HEK293 (cell line): Measurements from ENCODE around the gene TTF2.

Source experiments
- CTCF ChIA-PET: fragments of 350-600 bp; formaldehyde crosslinking; extraction: SDS; loops from one replicate; lab custom pipeline; 2021; ENCODE audit warnings: antibody characterized with exemption; lab: Yijun Ruan, JAX
- POLR2A ChIA-PET: fragments of 300-600 bp; formaldehyde crosslinking; extraction: SDS; loops from one replicate; lab custom pipeline; 2020; ENCODE audit warnings: antibody characterized with exemption, inconsistent platforms; lab: Yijun Ruan, JAX
- H3K27ac ChIP-seq: fragments of 200-500 bp; sonication (Bioruptor generic); 2 replicates; pipeline ENCODE4 v1.5.1; 2014; ENCODE audit warnings: low read depth, low read length, control low read depth, inconsistent platforms; ENCODE audit errors: extremely low read depth
- H3K36me3 ChIP-seq, 2 experiments: fragments of 200-500 bp in 1 of 2; sonication (Bioruptor generic) in 1 of 2; 1 replicate in 1 of 2; 2 replicates in 1 of 2; pipeline ENCODE4 v1.5.1; 2014 to 2017; ENCODE audit warnings: inconsistent platforms in 2 of 2, low read length in 2 of 2; ENCODE audit not compliant: control insufficient read depth in 2 of 2, insufficient read depth in 1 of 2
- H3K4me1 ChIP-seq: fragments of 200-500 bp; sonication (Bioruptor generic); 2 replicates; pipeline ENCODE4 v1.5.1; 2014; ENCODE audit warnings: mild to moderate bottlenecking, low read length, inconsistent platforms; ENCODE audit not compliant: control insufficient read depth, insufficient read depth
- H3K4me3 ChIP-seq: 2 replicates; pipeline ENCODE4 v1.5.1; 2011; ENCODE audit warnings: low read depth, mild to moderate bottlenecking, control low read depth, low read length, moderate library complexity
- H3K9me3 ChIP-seq: fragments of 200-500 bp; sonication (Bioruptor generic); 2 replicates; pipeline ENCODE4 v1.5.1; 2014; ENCODE audit warnings: low read depth, low read length, inconsistent platforms; ENCODE audit not compliant: control insufficient read depth, insufficient read depth
- KLF1 ChIP-seq: fragments of 450-650 bp; formaldehyde crosslinking; IDR thresholded peaks from 2 replicates; pipeline ENCODE4 v1.5.1; 2016; ENCODE audit warnings: missing biosample characterization, missing genetic modification characterization
- MYNN ChIP-seq: fragments of 450-650 bp; formaldehyde crosslinking; IDR thresholded peaks from 2 replicates; pipeline ENCODE4 v1.5.1; 2016; ENCODE audit warnings: missing biosample characterization, missing genetic modification characterization, borderline replicate concordance
- SP7 ChIP-seq: fragments of 450-650 bp; formaldehyde crosslinking; IDR thresholded peaks from 2 replicates; pipeline ENCODE4 v1.5.1; 2016; ENCODE audit warnings: missing biosample characterization, missing genetic modification characterization
- TRIM28 ChIP-seq: IDR thresholded peaks from 2 replicates; pipeline ENCODE4 v1.6.1; 2011; ENCODE audit warnings: low read length, control low read depth, borderline replicate concordance
- TSHZ1 ChIP-seq: fragments of 450-650 bp; formaldehyde crosslinking; IDR thresholded peaks from 2 replicates; pipeline ENCODE4 v1.5.1; 2016; ENCODE audit warnings: missing biosample characterization, missing genetic modification characterization, borderline replicate concordance
- ZBTB17 ChIP-seq: fragments of 450-650 bp; formaldehyde crosslinking; IDR thresholded peaks from 2 replicates; pipeline ENCODE4 v1.5.1; 2016; ENCODE audit warnings: missing biosample characterization, missing genetic modification characterization
- ZBTB44 ChIP-seq: fragments of 450-650 bp; IDR thresholded peaks from 2 replicates; pipeline ENCODE4 v1.5.1; 2018; ENCODE audit warnings: missing biosample characterization, mild to moderate bottlenecking, missing genetic modification characterization
- ZBTB48 ChIP-seq: fragments of 450-650 bp; formaldehyde crosslinking; IDR thresholded peaks from 2 replicates; pipeline ENCODE4 v1.5.1; 2016; ENCODE audit warnings: missing biosample characterization, missing genetic modification characterization
- ZBTB6 ChIP-seq: fragments of 450-650 bp; formaldehyde crosslinking; IDR thresholded peaks from 2 replicates; pipeline ENCODE4 v1.5.1; 2017; ENCODE audit warnings: missing biosample characterization, missing genetic modification characterization
- ZBTB8A ChIP-seq: fragments of 450-650 bp; formaldehyde crosslinking; IDR thresholded peaks from 2 replicates; pipeline ENCODE4 v1.5.1; 2016; ENCODE audit warnings: missing biosample characterization, missing genetic modification characterization
- ZNF19 ChIP-seq: fragments of 450-650 bp; formaldehyde crosslinking; IDR thresholded peaks from 2 replicates; pipeline ENCODE4; 2016; ENCODE audit warnings: missing biosample characterization, missing genetic modification characterization, low read depth
- ZNF223 ChIP-seq: fragments of 450-650 bp; formaldehyde crosslinking; IDR thresholded peaks from 2 replicates; pipeline ENCODE4 v1.5.1; 2016; ENCODE audit warnings: missing biosample characterization, missing genetic modification characterization
- ZNF473 ChIP-seq: fragments of 450-650 bp; formaldehyde crosslinking; IDR thresholded peaks from 2 replicates; pipeline ENCODE4 v1.5.1; 2017; ENCODE audit warnings: missing biosample characterization, missing genetic modification characterization
- ZNF501 ChIP-seq: fragments of 450-650 bp; formaldehyde crosslinking; IDR thresholded peaks from 2 replicates; pipeline ENCODE4 v1.5.1; 2016; ENCODE audit warnings: missing biosample characterization, missing genetic modification characterization
- ZNF561 ChIP-seq: fragments of 450-650 bp; IDR thresholded peaks from 2 replicates; pipeline ENCODE4 v1.5.1; 2018; ENCODE audit warnings: missing biosample characterization, missing genetic modification characterization, borderline replicate concordance
- ZNF580 ChIP-seq: fragments of 450-650 bp; formaldehyde crosslinking; IDR thresholded peaks from 2 replicates; pipeline ENCODE4 v1.5.1; 2016; ENCODE audit warnings: missing biosample characterization, missing genetic modification characterization
- ZNF629 ChIP-seq: fragments of 450-650 bp; formaldehyde crosslinking; IDR thresholded peaks from 2 replicates; pipeline ENCODE4 v1.5.1; 2017; ENCODE audit warnings: missing biosample characterization, missing genetic modification characterization
- ZNF701 ChIP-seq: fragments of 450-650 bp; formaldehyde crosslinking; IDR thresholded peaks from 2 replicates; pipeline ENCODE4 v1.5.1; 2016; ENCODE audit warnings: missing biosample characterization, missing genetic modification characterization
- ZSCAN30 ChIP-seq: fragments of 450-650 bp; IDR thresholded peaks from 2 replicates; pipeline ENCODE4 v1.5.1; 2018; ENCODE audit warnings: missing biosample characterization, mild to moderate bottlenecking, missing genetic modification characterization, moderate library complexity
- ZSCAN5A ChIP-seq: fragments of 450-650 bp; formaldehyde crosslinking; IDR thresholded peaks from 2 replicates; pipeline ENCODE4 v1.5.1; 2016; ENCODE audit warnings: missing biosample characterization, missing genetic modification characterization
- TF ChIP-seq, protein P1 (sequence below): fragments of 450-650 bp; formaldehyde crosslinking; conservative IDR thresholded peaks from 2 replicates; pipeline ENCODE4 v1.5.1; 2016; ENCODE audit warnings: low read depth, missing biosample characterization, missing genetic modification characterization

TTF2 gene

DNA sequence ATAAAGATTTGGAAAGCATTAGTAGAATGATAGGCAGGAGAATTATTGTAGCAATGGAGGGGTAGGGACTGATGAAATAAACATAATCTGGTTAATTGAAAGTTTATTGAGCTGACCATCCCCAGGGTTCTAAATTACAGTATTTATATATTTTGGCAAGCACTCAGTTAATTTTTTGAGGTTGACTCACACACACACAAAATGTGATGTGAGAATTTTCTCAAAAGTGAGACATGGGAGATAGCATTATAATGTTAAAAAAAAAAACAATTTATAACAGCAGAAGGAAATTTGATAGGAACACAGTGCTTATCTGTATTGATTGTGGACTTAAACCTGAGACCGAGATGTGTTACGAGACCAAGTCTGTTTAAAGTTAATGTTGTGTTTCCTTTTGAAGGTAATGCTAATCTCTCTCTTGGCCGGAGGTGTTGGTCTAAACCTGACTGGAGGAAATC lies 36.9 kb downstream of the TTF2 start:
- TF ChIP-seq ZNF580 (tag by site-specific recombination), result no peak
- TF ChIP-seq SP7 (tag by site-specific recombination), result peak; percentile 80
- TF ChIP-seq ZBTB17, result 0 out of 2 replicates have a peak, but pooled peaks have one; percentile 17
- TF ChIP-seq ZNF629, result peak; percentile 45; the same call in 1 of the 2 replicates
- CTCF ChIA-PET, result interaction anchor here (0.6 to 1.8 kb wide), 3 partner anchors 10 to 737 kb away, joined by 4 read pairs; no protein-coding TSS in a partner anchor
- Histone ChIP-seq H3K36me3 (peaks cover 19 to 98% of the 10 kb centered on the region in 2 experiments), H3K4me3 (no peak overlapping the region), H3K4me1 (no peaks in the 10 kb centered on the region), H3K27ac (no peak overlapping the region), H3K9me3 (no peaks in the 10 kb centered on the region)
- POLR2A ChIA-PET, result no interaction called here

- CTCF ChIA-PET, result interaction anchor here (0.6 to 1.8 kb wide), 2 partner anchors 10 to 736 kb away, joined by 4 read pairs; no protein-coding TSS in a partner anchor
- peaks cover 16 to 98% of the 10 kb centered on the region in 2 experiments; a peak in 2 of 3 replicates for H3K36me3 ChIP-seq
These were observed 37.3 kb downstream of the TTF2 start for GRCh38 chr1:117097443-117097842.

More at GRCh38 chr1:117097443-117097842, 37.3 kb downstream of the TTF2 start:
- no peak overlapping the region for H3K27ac ChIP-seq
- H3K4me1 ChIP-seq, result no peaks in the 10 kb centered on the region
- H3K4me3 ChIP-seq, result no peak overlapping the region
- POLR2A ChIA-PET, result no interaction called here
- H3K9me3 ChIP-seq, result no peaks in the 10 kb centered on the region
- TF ChIP-seq TSHZ1, result no peak
- TF ChIP-seq ZNF19 (tag by site-specific recombination), result no peak
- TF ChIP-seq ZBTB48 (tag by site-specific recombination), result no peak
- TF ChIP-seq ZNF223, result no peak
- TF ChIP-seq ZNF501, result no peak
- no peak for TF ChIP-seq SP7 (tag by site-specific recombination)
- no peak for TF ChIP-seq ZSCAN5A (tag by site-specific recombination)
- no peak for TF ChIP-seq ZSCAN30 (tag by site-specific recombination)
- no peak for TF ChIP-seq MYNN
- no peak for TF ChIP-seq ZBTB44
- TF ChIP-seq KLF1 (tag by site-specific recombination), result no peak
- TF ChIP-seq ZNF561 (tag by site-specific recombination), result no peak
- no peak for TF ChIP-seq ZBTB6 (tag by site-specific recombination)
- no peak for TF ChIP-seq ZBTB8A (tag by site-specific recombination)
- TF ChIP-seq ZNF701 (tag by site-specific recombination), result no peak
- no peak for TF ChIP-seq ZNF473 (tag by site-specific recombination)
- TF ChIP-seq, protein P1, sequence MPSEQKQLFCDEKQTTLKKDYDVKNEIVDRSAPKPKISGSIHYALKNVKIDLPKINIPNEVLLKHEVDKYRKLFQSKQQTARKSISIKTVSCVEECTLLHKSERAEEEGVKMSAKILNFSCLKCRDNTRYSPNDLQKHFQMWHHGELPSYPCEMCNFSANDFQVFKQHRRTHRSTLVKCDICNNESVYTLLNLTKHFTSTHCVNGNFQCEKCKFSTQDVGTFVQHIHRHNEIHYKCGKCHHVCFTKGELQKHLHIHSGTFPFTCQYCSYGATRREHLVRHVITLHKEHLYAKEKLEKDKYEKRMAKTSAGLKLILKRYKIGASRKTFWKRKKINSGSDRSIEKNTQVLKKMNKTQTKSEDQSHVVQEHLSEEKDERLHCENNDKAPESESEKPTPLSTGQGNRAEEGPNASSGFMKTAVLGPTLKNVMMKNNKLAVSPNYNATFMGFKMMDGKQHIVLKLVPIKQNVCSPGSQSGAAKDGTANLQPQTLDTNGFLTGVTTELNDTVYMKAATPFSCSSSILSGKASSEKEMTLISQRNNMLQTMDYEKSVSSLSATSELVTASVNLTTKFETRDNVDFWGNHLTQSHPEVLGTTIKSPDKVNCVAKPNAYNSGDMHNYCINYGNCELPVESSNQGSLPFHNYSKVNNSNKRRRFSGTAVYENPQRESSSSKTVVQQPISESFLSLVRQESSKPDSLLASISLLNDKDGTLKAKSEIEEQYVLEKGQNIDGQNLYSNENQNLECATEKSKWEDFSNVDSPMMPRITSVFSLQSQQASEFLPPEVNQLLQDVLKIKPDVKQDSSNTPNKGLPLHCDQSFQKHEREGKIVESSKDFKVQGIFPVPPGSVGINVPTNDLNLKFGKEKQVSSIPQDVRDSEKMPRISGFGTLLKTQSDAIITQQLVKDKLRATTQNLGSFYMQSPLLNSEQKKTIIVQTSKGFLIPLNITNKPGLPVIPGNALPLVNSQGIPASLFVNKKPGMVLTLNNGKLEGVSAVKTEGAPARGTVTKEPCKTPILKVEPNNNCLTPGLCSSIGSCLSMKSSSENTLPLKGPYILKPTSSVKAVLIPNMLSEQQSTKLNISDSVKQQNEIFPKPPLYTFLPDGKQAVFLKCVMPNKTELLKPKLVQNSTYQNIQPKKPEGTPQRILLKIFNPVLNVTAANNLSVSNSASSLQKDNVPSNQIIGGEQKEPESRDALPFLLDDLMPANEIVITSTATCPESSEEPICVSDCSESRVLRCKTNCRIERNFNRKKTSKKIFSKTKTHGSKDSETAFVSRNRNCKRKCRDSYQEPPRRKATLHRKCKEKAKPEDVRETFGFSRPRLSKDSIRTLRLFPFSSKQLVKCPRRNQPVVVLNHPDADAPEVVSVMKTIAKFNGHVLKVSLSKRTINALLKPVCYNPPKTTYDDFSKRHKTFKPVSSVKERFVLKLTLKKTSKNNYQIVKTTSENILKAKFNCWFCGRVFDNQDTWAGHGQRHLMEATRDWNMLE, result no peak
- no peak for TF ChIP-seq TRIM28
